Panc1 (cell line): ENCODE data around the gene CCDC200. TPM values are rescaled to one million over a fixed set of nuclear protein-coding genes. Genes with fewer than 3 reads are reported as not detected.

Experiments
- total RNA-seq: library from RNA; stranded (reverse); gene quantifications from one replicate; pipeline ENCODE4 v1.2.1, GENCODE V29; 2021; ENCODE audit not compliant: unreplicated experiment

The CCDC200 gene
- total RNA-seq, 1 experiment from 2014 or later: not detected

Other genes starting within 250 kb of the CCDC200 start
- gene PTGES3L, start 248.5 kb downstream of the CCDC200 start, total RNA-seq: 0.74 TPM
- gene RUNDC1, start 248.1 kb downstream of the CCDC200 start, total RNA-seq: 11.2 TPM
- 513 TPM for gene RPL27, start 230.2 kb downstream of the CCDC200 start, total RNA-seq
- gene IFI35, start 221.8 kb downstream of the CCDC200 start, total RNA-seq: 42.6 TPM
- gene VAT1, start 206.2 kb downstream of the CCDC200 start, total RNA-seq: 169 TPM
- 0.59 TPM for gene RND2, start 203.4 kb downstream of the CCDC200 start, total RNA-seq
- 29.9 TPM for gene BRCA1, start 103.3 kb downstream of the CCDC200 start, total RNA-seq
- gene NBR1, start 57.4 kb downstream of the CCDC200 start, total RNA-seq: 36.6 TPM
- gene TMEM106A, start 16.7 kb downstream of the CCDC200 start, total RNA-seq: 3.5 TPM
- gene RNU2-1, start 5.4 kb upstream of the CCDC200 start, total RNA-seq: 4,481 TPM
- gene ARL4D, start 170.4 kb upstream of the CCDC200 start, total RNA-seq: 4.5 TPM